ENCODE data around the gene PPFIA1.

PPFIA1 gene

DNA sequence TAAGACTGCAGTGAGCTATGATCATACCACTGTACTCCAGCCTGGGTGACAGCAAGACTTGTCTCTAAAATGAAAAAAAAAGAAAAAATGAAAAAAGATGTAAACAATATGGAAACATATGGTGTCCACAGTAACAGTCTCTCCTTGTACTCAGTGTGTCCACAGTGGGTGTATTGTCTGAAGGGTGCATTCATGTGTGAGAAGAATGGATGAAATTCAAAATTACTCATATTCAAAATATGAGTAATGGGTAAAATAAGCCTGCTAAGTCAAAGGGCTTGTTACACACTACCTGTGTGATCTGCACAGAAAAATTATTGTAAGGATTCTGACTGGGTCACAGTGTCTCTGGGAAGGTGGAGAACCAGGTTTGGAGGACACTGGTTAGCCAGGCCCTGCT, 26.9 kb downstream of the PPFIA1 start:
- DNase-seq (ENCODE audit: low read depth in 2 of 2) = no peak

DNA sequence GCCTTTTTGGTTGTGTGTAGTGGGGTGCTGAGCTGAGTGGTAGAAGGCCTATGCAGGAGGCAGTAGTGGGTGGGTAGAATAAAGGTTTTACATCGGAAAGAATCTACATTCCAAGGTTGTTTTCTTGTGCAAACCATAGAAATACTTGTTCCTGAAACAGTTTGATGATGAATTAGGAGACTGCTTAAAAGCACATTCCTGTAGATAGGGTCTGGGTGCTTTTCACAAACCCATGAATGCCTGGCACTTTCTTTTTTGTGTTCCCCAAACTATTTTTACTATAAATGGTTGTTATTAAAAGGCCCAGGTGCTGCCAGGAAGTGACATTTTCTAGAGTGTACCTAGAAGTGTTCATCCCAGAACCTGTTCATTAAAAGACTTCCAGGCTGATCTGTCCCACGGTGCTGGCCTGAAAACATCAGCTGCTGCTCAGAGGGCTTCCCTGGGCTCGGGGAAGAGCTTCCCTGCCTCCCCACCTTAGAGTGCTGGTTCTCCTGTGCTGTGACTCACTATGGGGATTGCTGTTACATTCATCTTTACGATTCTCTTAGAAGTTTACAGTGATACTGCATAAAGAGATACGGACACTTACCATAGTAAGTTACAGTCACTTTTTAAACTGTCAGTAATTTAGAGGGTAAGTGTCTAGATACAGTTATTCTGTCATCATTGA, 27.9 kb downstream of the PPFIA1 start:
- DNase-seq (ENCODE audit: low read depth in 2 of 2) = no peak

DNA sequence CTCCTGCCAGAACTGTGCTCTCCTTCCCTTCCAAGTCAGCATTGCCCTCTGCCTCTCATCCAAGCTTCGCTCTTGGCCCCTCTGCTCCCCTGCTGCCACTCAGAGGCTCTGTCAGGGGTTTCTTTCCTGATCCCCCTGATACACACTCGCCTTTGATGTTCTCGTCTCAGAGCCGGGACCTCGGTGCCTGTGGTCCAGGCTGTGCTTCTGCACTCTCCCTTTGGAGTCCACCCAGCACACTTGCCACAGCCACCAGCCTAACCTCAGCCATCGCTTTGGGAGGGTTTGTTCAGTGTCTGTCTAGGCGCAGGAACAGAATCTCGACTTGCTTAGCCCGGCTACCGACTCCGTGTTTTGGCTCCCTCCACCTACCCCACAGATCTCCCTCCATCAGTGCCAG, 29.1 kb downstream of the PPFIA1 start:
- no peak for DNase-seq (ENCODE audit: low read depth in 2 of 2)

DNA sequence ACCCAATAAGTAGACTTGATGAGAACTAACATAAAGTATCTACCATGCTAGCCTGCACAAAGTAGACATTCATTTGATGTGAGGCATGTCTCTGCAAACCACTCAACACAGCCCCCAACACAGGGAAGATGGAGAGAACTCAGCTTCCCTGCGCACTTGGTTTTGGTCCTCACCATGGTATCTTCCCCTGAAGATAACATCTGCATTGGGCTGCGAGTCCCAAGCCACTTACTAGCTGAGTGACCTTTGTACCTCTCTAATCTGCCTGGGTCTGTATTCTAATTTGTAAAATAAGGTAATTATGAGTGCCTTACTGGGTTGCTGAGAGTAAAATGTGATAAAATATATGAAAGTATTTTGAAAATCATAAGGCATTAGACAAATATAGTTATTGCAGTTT, 30.7 kb downstream of the PPFIA1 start:
- DNase-seq (ENCODE audit: low read depth in 2 of 2) = no peak

DNA sequence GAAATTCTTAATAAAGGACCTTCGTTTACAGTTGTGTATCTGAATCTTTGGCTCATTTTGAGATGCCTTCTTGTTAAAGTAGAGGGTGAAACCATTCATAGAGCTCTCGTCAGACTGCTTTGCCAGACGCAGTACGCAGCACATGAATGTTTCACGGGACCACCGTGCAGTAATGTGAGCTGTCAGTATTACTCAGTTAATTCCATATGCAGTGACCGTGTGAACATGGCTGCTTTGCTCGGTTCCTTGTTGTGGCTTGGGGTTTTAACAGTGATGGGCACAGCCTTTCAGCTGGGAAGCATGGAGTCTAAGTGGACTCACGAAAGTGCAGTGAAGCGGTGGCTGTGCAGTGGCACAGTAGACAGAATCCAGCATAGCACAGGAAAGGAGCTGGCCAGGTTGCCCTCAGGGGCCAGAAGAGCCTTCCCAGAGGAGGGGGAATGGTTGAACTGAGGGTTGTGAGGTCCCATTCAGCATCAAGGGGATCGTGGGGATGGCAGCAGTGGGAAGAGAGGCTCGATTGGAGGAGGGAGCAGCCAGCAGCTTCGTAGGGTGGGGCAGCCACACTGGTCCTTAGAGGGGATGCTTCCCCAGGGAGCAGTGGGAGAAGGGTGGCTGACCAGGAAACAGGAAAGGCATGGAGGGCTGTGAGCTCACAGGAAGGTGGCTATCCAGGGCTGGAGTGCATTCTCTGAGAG, 31.4 kb downstream of the PPFIA1 start:
- DNase-seq (ENCODE audit: low read depth in 2 of 2) = no peak

DNA sequence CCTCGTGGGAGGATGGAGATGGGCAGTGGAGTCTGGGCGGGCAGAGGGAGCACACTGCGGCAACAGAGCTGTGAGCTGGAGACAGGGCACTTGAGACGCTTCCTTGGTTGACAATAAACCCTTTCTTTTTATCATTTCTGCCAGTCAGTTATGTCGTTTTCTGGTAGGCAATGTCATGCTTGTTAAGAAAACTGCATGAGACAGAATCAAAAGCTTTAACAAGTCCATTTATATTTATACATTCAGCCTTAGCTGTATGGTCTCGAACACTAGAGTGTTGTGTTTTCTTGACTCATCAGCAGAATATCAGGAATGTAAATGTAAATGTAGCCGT, 31.9 kb downstream of the PPFIA1 start:
- no peak for DNase-seq (ENCODE audit: low read depth in 2 of 2)

DNA sequence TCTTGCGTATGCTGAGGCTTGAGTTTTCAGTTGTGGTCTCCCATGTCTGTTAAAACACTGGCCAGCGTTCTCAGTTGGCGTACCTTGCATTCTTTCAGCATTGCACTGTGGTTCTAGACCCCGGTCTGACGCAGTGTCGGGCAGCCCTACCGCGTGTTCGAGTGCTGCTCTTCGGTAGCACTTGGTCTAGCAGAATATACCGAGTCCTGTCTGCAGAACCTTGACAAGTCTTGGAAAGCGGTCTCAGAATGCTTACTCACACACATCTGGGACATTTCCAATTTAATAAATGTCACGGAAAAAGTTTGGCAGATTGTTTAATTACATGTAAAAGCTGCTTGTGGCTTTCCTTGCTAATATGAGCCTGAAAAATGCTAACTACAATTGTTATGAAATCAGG, 32.6 kb downstream of the PPFIA1 start:
- DNase-seq (ENCODE audit: low read depth in 2 of 2) = no peak

DNA sequence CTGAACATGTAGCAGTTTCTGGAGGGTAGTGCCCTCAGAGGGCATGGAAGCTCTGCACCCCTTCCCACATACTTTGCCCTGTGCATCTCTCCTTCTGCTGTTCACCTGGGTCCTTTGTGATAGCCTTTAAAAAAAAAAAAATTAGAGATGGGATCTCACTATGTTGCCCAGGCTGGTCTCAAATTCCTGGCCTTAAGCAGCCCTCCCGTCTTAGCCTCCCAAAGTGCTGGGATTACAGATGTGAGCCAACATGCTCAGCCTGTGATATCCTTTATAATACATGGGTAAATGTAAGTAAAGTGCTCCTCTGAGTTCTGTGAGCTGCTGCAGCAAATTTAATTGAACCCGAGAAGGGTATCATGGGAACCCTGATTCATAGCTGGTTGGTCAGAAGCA, 33.7 kb downstream of the PPFIA1 start:
- DNase-seq (ENCODE audit: low read depth in 2 of 2) = no peak

DNA sequence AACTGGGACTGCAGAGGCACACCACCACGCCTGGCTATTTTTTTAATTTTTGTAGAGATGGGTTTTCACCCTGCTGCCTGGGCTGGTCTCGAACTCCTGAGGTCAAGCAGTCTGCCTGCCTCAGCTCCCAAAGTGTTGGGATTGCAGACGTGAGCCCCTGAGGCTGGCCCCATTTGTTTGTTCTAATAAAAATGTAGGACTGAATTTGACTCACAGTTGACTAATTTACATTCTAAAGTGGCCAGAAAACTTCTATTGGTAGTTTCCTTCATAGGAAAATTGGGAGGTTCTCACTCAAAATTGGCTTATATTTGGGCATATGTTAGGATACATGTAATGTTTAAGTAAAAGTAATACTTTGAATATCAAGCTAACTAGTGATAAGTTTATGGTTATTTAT, 35.0 kb downstream of the PPFIA1 start:
- DNase-seq (ENCODE audit: low read depth in 2 of 2) = no peak

DNA sequence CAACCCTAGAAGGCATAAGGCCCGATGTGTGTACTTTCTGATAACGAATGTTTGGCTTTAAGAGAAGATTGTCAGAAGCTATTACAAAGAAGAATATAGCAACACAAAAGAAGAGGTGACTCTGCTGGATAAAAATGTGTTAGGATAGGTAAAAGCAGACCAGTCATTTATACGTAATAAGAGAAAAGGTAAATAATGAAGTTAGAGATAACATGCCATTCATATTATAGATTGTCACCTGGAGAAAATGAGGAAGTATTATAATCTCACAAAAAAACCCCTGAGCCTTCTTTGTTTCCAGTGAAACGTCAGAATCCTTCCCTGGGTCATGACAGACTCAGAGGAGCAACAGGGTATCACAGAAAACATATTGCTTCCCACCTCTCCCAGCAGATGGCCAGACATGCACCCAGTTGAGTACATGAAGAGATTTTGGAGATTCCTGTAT, 36.1 kb downstream of the PPFIA1 start:
- DNase-seq (ENCODE audit: low read depth in 2 of 2) = no peak

DNA sequence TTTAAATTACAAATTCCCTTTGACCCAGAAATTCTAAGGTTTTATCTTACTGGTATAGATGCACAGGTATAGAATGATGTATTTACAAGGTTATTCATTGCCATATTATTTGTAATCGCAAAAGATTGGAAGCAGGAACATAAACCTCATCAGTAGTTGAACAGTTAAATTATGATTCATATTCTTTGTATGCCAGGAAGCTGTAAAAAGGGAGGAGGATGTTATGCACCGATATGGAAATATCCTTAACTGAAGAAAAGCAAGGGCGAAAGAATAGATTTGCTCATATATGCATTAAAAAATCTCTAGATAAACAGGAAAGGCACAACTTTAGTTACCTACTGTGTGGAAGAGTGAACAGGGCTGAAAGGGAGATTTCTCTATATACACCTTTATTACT, 36.7 kb downstream of the PPFIA1 start:
- DNase-seq (ENCODE audit: low read depth in 2 of 2) = no peak

DNA sequence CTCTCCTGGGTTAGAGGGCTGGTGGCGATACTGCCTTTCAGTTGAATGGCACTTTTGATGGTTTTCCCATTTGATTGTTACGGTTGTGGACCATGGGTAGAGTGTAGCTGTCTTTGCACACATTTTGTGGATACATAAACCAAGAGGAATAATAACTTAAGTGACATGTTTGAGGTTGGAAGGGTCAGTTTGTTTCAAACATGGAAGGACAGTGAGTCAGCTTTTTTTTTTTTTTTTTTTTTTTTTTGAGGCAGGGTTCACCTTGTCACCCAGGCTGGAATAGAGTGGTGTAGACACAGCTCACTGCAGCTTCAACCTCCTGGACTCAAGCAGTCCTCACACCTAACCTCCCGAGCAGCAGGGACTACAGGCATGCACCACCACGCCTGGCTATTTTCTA, 41.1 kb downstream of the PPFIA1 start:
- no peak for DNase-seq (ENCODE audit: low read depth in 2 of 2)

DNA sequence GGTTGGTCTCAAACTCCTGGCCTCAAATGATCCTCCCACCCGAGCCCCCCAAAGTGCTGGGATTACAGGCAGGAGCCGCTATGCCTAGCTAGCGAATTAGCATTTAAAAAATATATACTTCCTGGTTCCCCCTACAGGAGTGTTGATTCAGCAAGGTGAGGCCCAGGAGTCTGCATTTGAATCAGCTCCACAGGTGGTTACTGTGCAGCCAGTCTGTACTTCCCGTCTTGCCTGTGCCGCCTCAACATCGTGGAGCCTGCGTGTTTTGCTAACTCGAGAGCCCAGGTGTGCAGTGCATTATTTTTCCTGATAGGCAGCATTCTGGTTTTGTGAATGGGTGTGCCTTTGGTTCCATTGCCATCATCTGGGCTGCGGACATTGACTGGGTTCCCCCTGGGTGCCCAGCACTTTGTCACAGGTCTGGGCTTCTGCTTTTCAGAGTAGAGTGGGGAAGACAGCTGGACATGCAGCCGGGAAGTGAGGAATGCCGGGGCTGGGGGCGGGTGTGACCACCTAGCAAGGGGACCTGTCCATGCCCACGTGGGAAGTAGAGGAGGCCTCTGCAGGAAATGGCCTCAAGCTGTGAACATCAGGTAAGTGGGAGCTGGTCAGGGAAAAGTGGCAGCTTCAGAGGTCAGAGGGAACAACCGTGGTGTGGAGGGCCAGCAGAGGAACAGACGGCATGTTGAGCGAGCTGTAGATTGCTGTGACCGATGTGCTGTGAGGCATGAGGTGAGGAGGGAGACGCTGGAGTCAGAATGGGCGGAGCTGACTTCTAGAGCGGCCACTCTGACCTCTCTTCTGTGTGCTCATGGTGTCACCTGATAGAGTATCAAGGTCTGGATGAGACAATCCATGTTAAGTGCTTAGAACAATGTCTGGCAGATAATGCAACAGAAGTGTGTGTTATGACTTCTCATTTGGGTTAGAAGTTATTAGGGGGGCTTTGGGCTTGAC, 42.2 kb downstream of the PPFIA1 start:
- no peak for DNase-seq (ENCODE audit: low read depth in 2 of 2)

DNA sequence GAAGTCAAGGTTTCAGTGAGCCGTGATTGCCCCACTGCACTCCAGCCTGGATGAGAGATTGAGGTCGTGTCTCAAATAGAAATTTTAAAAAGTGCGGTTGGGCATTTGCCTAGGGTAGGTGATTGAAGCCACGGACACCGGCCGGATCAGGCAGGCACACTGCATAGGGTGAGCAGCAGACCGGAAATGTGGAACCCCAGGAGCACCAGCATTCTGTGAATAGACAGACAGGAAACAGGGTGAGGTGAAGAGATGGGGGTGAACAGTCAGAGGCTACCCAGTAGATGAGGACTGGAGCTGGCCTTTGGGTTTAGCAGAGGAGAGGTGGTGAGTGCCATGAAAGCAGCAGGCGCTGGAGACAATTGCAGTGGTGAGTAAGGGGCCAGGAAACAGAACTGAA, 43.5 kb downstream of the PPFIA1 start:
- no peak for DNase-seq (ENCODE audit: low read depth in 2 of 2)

DNA sequence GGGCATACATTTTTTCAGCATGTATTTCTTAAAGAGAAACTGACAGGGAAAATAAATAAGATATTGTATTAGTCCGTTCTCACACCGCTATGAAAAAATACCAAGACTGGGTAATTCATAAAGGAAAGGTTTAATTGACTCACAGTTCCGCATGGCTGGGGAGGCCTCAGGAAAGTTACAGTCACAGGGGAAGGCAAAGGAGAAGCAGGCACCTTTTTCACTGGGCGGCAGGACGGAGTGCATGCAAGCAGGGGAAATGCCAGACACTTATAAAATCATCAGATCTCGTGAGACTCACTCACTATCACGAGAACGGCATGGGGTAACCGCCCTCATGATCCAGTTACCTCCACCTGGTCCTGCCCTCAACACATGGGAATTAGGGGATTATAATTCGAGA, 44.2 kb downstream of the PPFIA1 start:
- DNase-seq (ENCODE audit: low read depth in 2 of 2) = no peak

DNA sequence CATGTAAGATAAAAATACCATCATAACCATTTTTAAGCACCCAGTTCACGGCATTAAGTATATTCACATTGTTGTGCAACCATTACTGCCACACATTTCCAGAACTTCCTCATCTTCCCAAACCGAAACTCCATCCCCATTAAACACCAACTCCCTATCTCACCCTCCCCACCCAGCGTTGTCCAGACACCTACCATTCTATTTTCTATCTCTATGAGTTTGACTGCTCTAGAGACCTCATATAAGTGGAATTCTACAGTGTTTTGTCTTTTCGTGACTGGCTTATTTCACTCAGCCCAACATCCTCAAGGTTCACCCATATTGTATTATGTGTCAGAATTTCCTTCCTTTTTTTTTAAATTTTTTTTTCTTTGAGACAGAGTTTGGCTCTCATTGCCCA, 45.2 kb downstream of the PPFIA1 start:
- no peak for DNase-seq (ENCODE audit: low read depth in 2 of 2)

DNA sequence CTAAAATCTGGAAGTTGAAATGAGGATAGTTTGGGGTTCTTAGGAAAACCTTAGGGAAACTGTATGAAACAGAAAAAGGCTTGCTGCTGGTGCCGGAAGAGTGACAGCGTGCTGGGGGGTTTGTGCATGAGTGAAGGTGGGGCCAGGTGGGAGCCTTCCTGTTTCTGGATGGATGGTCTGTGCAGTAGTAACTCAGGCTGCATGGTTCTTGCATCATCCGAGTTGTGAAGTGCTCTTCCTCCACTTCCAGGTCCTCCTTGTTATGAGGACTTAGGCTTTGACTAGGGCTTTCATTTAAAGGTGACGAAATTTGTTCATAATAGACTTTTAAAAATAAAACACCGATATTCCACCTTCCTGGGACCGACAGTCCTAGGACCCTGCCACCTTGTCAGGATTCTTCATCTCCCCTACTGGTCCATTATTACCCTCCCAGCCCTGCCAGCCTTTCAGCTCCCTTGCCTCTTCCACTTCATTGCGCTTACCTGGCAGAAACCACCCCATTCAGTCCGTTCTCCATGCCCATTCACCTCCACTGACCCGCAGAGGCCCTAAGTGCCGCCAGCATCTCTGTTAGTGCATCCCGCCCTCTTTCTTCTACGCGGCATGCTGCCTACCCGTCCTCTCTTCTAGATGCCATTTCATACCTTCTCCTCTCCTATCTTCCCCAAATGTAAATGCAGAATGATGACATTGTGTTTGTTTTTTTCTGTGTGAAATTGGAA, 47.3 kb downstream of the PPFIA1 start:
- DNase-seq (ENCODE audit: low read depth in 2 of 2) = no peak

DNA sequence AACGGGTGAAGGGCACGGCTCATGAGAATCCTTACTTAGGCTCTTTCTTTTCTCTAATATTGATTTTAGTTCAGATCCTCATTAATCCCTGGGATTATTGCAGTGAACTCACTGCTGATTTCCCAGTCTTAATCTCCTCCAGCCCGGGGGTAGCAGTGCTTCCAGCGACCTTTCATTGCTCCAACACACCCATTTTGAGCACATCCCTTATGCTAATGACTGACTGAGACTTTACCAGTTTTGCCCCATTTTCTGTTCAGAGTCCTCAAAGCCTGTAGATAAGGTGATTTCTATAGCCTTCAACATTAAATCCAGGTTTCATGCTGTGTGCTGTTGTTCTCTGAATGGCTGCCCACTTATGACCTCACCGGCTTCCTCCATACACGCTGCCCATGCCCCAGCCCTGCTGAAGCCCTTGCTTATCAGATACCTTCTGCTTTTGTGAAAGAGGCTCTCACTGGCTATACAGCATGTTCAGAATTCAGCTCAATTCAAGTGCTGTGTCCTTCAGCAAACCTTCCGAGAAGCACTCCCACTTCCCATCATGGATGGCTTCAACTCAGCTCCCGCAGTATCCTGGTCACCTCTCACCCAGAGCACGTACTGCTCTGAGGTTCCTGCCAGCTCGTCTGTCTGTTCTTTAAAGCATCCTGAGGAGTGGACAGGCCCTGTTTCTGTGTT, 49.0 kb downstream of the PPFIA1 start:
- no peak for DNase-seq (ENCODE audit: low read depth in 2 of 2)

DNA sequence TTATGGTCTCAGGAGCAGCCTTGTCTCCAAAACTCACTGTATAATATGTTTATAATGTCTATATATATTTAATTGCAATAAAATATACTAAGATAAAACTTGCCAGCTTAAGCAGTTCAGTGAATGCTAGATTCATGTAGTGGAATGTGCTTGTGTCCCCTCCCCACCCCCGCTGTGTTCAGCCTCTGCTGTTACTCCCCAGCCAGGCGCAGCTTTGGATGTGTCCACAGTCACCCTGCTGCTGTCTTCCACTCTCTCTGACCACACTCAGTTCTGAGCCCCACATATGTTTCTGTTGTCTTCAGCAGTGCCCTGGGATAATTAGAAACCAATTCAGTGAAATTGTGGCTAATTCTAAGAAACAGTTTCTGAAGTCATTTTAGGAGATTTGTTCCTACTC, 52.2 kb downstream of the PPFIA1 start:
- DNase-seq (ENCODE audit: low read depth in 2 of 2) = no peak

DNA sequence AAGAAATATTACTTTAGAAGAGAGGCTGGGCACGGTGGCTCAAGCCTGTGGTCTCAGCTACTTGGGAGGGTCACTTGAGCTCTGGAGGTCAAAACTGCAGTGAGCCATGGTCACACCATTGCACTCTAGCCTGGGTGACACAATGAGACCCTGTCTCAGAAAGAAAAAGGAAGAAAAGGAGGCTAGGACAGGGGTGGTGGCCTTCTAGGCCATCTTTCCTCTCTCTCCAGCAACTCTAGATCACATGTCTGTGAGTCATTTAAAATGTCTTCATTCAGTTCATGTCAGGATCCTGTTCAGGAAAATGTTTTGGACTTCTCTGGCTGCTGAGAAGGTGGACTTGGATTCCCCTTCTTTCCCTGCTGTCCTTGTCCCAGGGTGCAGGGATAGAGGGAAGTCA, 53.3 kb downstream of the PPFIA1 start:
- no peak for DNase-seq (ENCODE audit: low read depth in 2 of 2)

DNA sequence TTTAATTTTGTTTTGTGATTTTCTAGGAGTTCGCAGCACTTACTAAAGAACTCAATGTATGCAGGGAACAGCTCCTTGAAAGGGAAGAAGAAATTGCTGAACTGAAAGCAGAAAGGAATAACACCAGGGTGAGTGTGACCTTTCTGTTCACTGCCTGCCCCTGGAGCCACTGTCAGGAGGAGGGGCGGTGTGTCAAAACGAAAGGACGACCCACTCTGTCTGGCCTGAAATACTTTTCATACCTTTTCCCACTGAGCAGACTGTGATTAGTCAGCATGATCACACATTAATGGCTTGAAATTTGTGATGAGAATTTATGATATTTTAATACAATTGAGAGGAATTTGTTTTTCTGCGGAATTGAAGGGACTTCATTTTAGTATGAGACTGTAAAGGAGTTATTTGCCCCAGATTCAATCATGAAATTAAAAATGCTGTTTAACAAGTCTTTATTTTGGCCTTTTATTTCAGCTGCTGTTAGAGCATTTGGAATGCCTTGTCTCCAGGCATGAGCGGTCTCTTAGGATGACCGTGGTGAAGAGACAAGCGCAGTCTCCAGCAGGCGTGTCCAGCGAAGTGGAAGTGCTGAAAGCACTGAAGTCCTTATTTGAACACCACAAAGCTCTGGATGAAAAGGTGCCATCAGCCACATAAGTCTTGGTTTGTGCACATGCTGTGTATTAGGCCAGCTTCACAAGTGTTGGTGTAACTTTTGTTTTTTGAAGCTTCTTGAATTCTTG, 54.1 kb downstream of the PPFIA1 start:
- no peak for DNase-seq (ENCODE audit: low read depth in 2 of 2)
